Uterus (tissue), 2 donors: ENCODE data around the gene TMEM131L.

ENCODE experiments used
- POLR2A ChIP-seq, 2 donors: fragments of 450-650 bp; IDR thresholded peaks; one replicate each; pipeline ENCODE4 v1.6.1; 2016; ENCODE audit warnings: antibody characterized with exemption in 2 of 2, mild to moderate bottlenecking in 1 of 2, moderate library complexity in 1 of 2
- TF ChIP-seq, protein P1 (sequence below), 4 experiments: fragments of 200-600 bp in 2 of 4; fragments of 450-650 bp in 2 of 4; sonication (generic) in 2 of 4; IDR thresholded peaks; one replicate each; pipeline ENCODE4 v1.5.1; 2016 to 2019; ENCODE audit warnings: antibody characterized with exemption in 4 of 4, mild to moderate bottlenecking in 2 of 4, moderate library complexity in 1 of 4

DNA sequence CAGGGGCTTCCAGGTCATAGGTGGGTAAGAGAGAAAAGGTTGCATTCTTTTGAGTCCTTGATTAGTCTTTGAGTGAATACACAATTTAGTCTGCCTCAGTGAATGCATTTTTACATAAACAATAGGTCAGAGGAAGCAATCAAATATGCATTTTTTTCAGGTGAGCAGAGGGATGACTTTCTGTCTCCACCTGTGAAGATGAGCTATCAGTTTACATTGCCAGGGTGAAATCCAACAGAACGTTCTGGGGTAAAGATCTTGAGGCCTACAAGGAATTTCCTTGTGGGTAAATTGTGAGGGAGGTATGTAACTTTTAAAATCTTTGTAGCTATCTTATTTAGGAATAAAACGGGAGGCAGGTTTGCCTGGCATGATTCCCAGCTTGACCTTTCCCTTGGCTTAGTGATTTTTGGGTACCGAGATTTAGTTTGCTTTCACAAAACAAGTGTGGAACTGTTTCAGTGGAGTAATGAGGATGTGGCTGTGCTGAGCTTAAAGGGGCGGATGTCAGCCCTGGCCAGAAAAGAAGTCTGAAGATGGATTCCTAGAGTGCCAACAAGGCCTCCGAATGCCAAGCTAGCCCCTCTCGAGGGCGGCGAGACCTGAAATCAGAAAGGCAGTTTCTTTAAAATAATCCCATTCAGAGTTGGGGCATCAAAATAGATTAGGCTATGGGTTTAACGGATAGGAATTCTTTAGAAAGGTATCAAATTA lies 29.5 kb downstream of the TMEM131L start:
- TF ChIP-seq, protein P1, sequence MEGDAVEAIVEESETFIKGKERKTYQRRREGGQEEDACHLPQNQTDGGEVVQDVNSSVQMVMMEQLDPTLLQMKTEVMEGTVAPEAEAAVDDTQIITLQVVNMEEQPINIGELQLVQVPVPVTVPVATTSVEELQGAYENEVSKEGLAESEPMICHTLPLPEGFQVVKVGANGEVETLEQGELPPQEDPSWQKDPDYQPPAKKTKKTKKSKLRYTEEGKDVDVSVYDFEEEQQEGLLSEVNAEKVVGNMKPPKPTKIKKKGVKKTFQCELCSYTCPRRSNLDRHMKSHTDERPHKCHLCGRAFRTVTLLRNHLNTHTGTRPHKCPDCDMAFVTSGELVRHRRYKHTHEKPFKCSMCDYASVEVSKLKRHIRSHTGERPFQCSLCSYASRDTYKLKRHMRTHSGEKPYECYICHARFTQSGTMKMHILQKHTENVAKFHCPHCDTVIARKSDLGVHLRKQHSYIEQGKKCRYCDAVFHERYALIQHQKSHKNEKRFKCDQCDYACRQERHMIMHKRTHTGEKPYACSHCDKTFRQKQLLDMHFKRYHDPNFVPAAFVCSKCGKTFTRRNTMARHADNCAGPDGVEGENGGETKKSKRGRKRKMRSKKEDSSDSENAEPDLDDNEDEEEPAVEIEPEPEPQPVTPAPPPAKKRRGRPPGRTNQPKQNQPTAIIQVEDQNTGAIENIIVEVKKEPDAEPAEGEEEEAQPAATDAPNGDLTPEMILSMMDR (IDR thresholded peaks at IDR 0.05) = no peak
- no peak for TF ChIP-seq POLR2A (IDR thresholded peaks at IDR 0.05)
